Urinary bladder (tissue), 4 donors: Measurements from ENCODE around the gene ENSA. TPM values are rescaled to one million over a fixed set of nuclear protein-coding genes. Genes with fewer than 3 reads are reported as not detected.
"Not testable (repeated sequence)": the region's sequence is repeated elsewhere in the genome, so short reads cannot be mapped to it uniquely, and the experiment has no call there.

ENCODE experiments used
- DNase-seq: peaks from one replicate; pipeline ENCODE4 v3.0.0-alpha.2; 2015; ENCODE audit errors: extremely low spot score
- H3K27ac ChIP-seq: one replicate; pipeline ENCODE4 v1.5.1; 2013; ENCODE audit warnings: low read depth, mild to moderate bottlenecking, moderate library complexity
- H3K36me3 ChIP-seq: one replicate; pipeline ENCODE4 v1.6.1; 2013; ENCODE audit warnings: mild to moderate bottlenecking, moderate library complexity; ENCODE audit not compliant: insufficient read depth
- H3K4me1 ChIP-seq: one replicate; pipeline ENCODE4 v1.6.1; 2013; ENCODE audit warnings: mild to moderate bottlenecking, moderate library complexity; ENCODE audit not compliant: insufficient read depth
- H3K4me3 ChIP-seq: one replicate; pipeline ENCODE4 v1.5.1; 2013; ENCODE audit warnings: low read depth, low read length
- WGBS: extraction: QIAGEN DNeasy Blood & Tissue Kit; methylation state at CpG from one replicate; pipeline ENCODE4 v1.1.7; 2013; 5-methylcytosine and 5-hydroxymethylcytosine counted together
- polyA plus RNA-seq: library from polyadenylated mRNA; stranded (reverse); fragments of 200-250 nt; gene quantifications from one replicate; pipeline ENCODE4 v1.2.3, GENCODE V29; 2013
- total RNA-seq: library from RNA; depleted of rRNA; stranded (reverse); fragments of >200 nt; gene quantifications from one replicate; pipeline ENCODE4 v1.2.3, GENCODE V29; 2014
- donor health status: healthy with polysubstance abuse.
- donor health status: healthy.

The ENSA gene
- total and polyA plus RNA-seq, 2 donors, result 107 to 152 TPM

DNA sequence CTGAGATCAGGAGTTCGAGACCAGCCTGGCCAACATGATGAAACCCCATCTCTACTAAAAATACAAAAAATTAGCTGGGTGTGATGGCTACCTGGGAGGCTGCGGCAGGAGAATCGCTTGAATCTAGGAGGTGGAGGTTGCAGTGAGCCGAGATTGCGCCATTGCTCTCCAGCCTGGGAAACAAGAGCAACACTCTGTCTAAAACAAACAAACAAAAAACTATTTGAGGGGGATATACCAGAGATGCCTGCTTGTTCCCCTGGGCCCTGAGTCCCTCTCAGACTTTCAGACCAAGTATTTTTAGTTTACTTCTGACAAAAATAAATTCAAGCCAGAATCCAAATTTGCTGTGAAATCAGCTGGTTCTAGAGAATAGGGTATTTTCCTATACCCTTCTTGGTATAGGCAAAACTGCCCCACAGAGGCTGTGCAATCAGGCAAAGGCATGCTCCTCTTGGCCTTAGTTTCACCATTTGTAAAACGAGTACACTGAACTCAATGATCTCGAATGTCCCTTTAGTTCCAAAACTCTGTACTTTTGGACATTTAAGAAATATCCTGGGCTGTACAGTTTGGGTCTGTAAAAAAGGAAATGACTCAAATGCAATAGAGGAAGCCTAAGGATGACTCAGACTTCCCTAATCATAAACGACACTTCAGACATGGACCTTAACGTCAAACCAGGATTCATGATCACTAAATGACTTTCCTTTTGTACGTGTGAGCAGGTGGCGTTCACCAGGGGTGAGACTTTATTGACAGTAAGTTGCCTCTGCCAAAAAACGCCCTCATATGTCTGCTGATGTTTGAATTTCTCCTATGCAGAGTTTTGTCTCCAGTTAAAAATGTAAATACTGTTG is 16.1 kb downstream of the ENSA start:
- H3K4me3 ChIP-seq, result no peak overlapping the region
- WGBS, result 61% methylated on average over 12 of the region's 12 CpGs
- no peak for DNase-seq
- H3K4me1 ChIP-seq, result peaks cover 1% of the 10 kb centered on the region
- H3K27ac ChIP-seq, result peak overlapping the region; percentile 40
- H3K36me3 ChIP-seq, result no peaks in the 10 kb centered on the region

DNA sequence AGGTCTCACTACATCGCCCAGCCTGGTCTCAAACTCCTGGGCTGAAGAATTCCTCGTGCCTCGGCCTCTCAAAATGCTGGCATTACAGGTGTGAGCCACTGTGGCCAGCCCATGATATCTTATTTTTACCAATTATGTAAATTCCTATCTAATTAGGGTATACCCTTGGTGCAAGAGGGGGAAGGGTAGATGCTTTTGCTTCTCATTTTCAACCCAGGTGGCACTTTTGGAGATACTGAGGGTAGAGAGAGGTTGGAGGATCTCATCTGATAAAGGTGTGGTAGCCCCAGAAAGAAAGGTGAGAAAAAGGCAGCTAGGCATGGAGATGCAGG is 17.4 kb downstream of the ENSA start:
- peak overlapping the region; percentile 77 for H3K27ac ChIP-seq
- 98% methylated on average over 3 of the region's 3 CpGs for WGBS
- peaks cover 1% of the 10 kb centered on the region for H3K4me1 ChIP-seq
- H3K36me3 ChIP-seq, result no peaks in the 10 kb centered on the region
- no peak for DNase-seq
- no peak overlapping the region for H3K4me3 ChIP-seq

DNA sequence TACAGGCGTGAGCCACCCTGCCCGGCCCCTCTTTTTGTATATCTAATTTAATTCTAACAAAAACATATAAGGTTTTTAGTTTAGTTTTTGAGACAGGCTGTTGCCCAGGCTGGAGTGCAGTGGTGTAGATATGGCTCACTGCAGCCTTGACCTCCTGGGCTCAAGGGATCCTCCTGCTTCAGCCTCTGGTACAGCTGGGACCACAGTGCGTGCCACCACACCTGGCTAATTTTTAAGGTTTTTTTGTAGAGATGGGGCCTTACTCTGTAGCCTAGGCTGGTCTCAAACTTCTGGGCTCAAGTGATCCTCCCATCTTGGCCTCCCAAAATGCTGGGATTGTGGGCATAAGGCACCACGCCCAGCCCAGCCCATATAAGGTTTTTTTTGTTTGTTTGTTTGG is 18.8 kb downstream of the ENSA start:
- Histone ChIP-seq H3K4me3 (no peak overlapping the region), H3K4me1 (peaks cover 1% of the 10 kb centered on the region)
- 95% methylated on average over 4 of the region's 4 CpGs for WGBS

DNA sequence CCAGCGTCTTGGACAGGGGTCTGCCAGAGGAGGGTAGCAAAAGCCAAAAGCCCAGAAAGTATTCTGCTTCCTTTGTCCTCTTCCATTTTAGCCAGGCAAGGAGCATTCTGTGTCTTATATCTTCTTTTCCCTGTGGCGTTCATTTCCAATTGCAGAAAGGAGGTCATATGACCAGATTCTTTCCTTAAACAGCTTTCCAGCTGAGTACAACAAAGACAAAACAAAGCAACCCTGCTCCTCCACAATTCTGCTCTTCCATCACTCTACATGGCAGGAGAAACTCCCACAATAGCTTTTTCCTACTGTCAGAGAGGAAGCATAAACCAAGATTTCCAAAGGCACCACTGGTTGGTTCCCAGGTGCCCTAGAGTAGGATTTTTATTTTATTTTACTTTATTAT is 19.7 kb downstream of the ENSA start:
- H3K27ac ChIP-seq, result no peak overlapping the region
- 42% methylated on average over 2 of the region's 2 CpGs for WGBS
- no peak overlapping the region for H3K4me3 ChIP-seq
- no peaks in the 10 kb centered on the region for H3K36me3 ChIP-seq
- H3K4me1 ChIP-seq, result peaks cover 1% of the 10 kb centered on the region
- DNase-seq, result no peak

More for the DNA sequence above, 18.8 kb downstream of the ENSA start:
- no peak for DNase-seq
- Histone ChIP-seq H3K36me3 (no peaks in the 10 kb centered on the region), H3K27ac (peak overlapping the region; percentile 47)

DNA sequence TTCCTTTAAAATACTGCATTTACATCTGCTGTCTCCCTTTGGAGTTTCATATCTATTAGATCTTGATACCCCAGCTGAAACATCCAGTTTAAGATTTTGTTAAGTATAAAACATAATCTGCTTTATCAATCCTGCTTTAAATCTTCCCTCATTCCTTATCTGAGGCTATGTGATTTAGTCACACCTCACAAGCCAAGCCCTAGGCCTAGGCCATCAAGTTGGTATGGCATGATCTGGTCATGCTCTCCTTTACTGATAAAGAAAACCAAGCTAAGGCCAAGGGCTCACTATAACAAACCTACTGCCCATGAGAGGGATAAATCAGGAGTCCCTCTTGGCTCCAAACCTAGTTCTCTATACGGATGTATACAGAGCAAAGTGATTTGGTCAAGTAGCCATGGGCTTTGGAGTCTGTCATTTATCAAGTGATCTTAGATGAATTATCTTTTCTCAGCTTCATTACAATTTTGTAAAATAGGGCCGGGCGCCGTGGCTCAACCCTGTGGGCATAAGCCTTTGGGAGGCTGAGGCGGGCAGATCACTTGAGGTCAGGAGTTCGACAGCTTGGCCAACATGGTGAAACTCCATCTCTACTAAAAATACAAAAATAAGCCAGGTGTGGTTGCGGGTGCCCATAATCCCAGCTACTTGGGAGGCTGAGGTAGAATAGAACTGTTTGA is 22.8 kb downstream of the ENSA start:
- no peaks in the 10 kb centered on the region for H3K36me3 ChIP-seq
- 95% methylated on average over 7 of the region's 7 CpGs for WGBS
- DNase-seq, result no peak
- H3K4me1 ChIP-seq, result peaks cover 1% of the 10 kb centered on the region
- H3K4me3 ChIP-seq, result no peak overlapping the region
- H3K27ac ChIP-seq, result no peak overlapping the region

- DNase-seq, H3K36me3 ChIP-seq, H3K4me3 ChIP-seq, H3K27ac ChIP-seq, H3K4me1 ChIP-seq: not testable (repeated sequence)
- 95% methylated on average over 3 of the region's 3 CpGs for WGBS
Observed at GRCh38 chr1:150605451-150605731, 24.0 kb downstream of the ENSA start.

DNA sequence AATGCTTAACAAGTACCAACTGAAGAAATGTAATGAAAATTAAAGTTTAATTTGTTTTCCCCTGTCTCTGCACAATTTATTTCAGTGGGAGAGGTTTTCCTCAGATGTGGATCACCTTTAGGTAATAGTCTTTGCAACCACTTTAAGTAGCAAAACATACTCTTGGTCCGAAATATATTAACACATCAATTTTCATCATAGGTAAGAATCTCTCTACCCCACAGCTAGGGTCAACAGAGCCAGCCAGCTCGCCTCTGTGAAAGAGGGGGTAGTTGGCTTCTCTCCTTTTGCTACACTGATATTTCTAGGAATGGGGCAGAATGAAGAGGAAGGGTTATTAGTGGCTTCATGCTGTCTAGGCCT is 25.2 kb downstream of the ENSA start:
- no peak for DNase-seq
- peaks cover 1% of the 10 kb centered on the region for H3K4me1 ChIP-seq
- H3K4me3 ChIP-seq, result no peak overlapping the region
- no peaks in the 10 kb centered on the region for H3K36me3 ChIP-seq
- 92% methylated on average over 2 of the region's 2 CpGs for WGBS
- H3K27ac ChIP-seq, result no peak overlapping the region

GRCh38 chr1:150603711-150604110 is 25.7 kb downstream of the ENSA start:
- 59% methylated on average over 3 of the region's 3 CpGs for WGBS
- no peak overlapping the region for H3K4me3 ChIP-seq
- peaks cover 1% of the 10 kb centered on the region for H3K4me1 ChIP-seq
- no peaks in the 10 kb centered on the region for H3K36me3 ChIP-seq
- no peak overlapping the region for H3K27ac ChIP-seq
- DNase-seq, result no peak

DNA sequence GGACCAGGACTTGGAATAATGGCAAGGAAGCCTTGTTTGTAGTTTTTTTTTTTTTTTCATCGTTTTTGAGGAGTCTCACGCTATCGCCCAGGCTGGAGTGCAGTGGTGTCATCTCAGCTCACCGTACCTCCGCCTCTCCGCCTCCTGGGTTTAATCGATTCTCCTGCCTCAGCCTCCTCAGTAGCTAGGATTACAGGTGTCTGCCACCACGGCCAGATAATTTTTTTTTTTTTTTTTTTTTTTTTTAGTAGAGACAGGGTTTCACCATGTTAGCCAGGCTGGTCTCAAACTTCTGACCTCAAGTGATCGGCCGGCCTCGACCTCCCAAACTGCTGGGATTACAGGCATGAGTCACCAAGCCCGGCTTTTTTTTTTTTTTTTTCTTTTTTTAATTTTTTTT is 27.0 kb downstream of the ENSA start:
- DNase-seq, H3K4me1 ChIP-seq, H3K27ac ChIP-seq, H3K4me3 ChIP-seq, H3K36me3 ChIP-seq: not testable (repeated sequence)
- WGBS, result 95% methylated on average over 12 of the region's 12 CpGs

DNA sequence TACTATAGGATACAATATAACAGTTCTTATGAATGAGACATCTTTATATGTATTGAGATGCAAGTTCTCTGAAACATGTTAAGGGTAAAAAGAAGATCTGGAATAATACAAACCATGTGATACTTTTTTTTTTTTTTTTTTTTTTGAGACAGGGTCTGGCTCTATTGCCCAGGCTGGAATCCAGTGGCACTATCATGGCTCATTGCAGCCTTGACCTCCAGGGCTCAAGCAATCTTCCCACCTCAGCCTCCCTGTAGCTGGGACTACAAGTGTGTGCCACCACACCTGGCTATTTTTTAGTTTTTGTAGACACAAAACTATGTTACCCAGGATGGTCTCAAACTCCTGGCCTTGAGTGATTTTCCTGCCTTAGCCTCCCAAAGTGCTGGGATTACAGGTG is 27.9 kb downstream of the ENSA start:
- H3K4me3 ChIP-seq, result no peak overlapping the region
- no peaks in the 10 kb centered on the region for H3K36me3 ChIP-seq
- no peak for DNase-seq
- peaks cover 1% of the 10 kb centered on the region for H3K4me1 ChIP-seq
- no peak overlapping the region for H3K27ac ChIP-seq

GRCh38 chr1:150598346-150598745 is 31.1 kb downstream of the ENSA start:
- 83% methylated on average over 4 of the region's 4 CpGs for WGBS
- not testable (repeated sequence) for H3K4me3 ChIP-seq, H3K27ac ChIP-seq, H3K4me1 ChIP-seq, H3K36me3 ChIP-seq, DNase-seq

GRCh38 chr1:150596976-150597375 is 32.4 kb downstream of the ENSA start:
- 73% methylated on average over 3 of the region's 3 CpGs for WGBS
- no peak for DNase-seq
- H3K4me3 ChIP-seq, result no peak overlapping the region
- no peak overlapping the region for H3K27ac ChIP-seq
- H3K4me1 ChIP-seq, result no peaks in the 10 kb centered on the region
- H3K36me3 ChIP-seq, result no peaks in the 10 kb centered on the region

GRCh38 chr1:150596095-150596892 is 33.1 kb downstream of the ENSA start:
- Histone ChIP-seq H3K36me3 (no peaks in the 10 kb centered on the region), H3K4me3 (no peak overlapping the region), H3K27ac (no peak overlapping the region), H3K4me1 (no peaks in the 10 kb centered on the region)
- DNase-seq, result no peak
- 91% methylated on average over 7 of the region's 7 CpGs for WGBS

DNA sequence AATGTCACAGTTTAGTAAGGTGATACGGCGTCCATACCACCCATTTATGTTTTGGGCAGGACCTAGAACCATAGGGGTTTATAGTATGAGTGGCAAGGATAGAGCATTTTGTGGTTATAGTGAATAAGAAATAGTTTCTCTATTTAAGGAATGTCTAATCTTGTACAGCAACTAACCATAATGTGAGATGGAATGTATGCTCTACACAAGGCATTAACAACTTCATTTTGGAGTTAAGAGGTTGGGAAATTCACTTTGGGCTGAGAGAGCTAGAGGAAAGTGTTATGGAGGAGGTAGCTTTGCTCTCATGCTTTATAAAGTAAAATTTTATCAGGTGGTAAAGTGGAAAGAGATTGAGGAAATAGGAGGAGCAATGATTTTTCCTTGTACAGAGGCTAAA is 47.0 kb downstream of the ENSA start:
- Histone ChIP-seq H3K36me3 (no peaks in the 10 kb centered on the region), H3K27ac (no peak overlapping the region), H3K4me3 (no peak overlapping the region), H3K4me1 (no peaks in the 10 kb centered on the region)
- WGBS, result 80% methylated on average over 2 of the region's 2 CpGs
- no peak for DNase-seq
